Stimulated activated CD4-positive, alpha-beta T cell treated with anti-CD3 and anti-CD28 coated beads, Interleukin-1b, Interleukin-23, amount 100 ng/mL, for 1 hour (primary cell): ENCODE results near the gene ABCD1.

Source experiments
- DNase-seq, 2 donors: peaks; one replicate each; pipeline ENCODE4 v3.0.0-alpha.2; 2020; ENCODE audit warnings: low read depth in 2 of 2

The ABCD1 gene

DNA sequence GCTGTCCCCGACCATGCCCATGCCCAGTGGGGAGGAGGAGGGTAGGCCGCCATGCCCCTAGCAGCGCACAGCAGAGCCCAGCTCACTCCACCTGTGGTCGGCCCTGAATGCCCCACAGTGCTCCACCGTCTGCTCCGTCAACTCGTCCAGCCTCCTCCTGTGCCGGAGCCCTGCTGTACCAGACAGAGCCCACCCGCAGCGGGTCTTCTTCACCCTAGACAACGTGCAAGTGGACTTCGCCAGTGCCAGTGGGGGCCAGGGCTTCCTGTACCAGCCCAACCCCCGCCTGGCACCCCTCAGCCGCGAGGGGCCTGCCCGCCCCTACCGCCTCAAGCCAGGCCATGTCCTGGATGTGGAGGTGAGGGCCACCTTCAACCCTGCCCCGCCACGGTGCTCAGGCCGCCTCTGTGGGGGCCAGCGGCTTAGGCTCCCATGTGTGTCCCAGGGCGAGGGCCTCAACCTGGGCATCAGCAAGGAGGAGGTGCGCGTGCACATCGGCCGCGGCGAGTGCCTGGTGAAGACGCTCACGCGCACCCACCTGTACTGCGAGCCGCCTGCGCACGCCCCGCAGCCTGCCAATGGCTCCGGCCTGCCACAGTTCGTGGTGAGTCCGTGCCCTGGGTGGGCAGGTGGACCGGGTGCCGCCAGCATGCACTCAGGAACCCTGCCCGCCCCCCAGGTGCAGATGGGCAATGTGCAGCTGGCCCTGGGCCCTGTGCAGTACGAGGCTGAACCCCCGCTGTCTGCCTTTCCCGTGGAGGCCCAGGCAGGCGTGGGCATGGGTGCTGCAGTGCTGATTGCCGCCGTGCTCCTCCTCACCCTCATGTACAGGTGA is 49.3 kb downstream of the ABCD1 start:
- DNase-seq: no peak

DNA sequence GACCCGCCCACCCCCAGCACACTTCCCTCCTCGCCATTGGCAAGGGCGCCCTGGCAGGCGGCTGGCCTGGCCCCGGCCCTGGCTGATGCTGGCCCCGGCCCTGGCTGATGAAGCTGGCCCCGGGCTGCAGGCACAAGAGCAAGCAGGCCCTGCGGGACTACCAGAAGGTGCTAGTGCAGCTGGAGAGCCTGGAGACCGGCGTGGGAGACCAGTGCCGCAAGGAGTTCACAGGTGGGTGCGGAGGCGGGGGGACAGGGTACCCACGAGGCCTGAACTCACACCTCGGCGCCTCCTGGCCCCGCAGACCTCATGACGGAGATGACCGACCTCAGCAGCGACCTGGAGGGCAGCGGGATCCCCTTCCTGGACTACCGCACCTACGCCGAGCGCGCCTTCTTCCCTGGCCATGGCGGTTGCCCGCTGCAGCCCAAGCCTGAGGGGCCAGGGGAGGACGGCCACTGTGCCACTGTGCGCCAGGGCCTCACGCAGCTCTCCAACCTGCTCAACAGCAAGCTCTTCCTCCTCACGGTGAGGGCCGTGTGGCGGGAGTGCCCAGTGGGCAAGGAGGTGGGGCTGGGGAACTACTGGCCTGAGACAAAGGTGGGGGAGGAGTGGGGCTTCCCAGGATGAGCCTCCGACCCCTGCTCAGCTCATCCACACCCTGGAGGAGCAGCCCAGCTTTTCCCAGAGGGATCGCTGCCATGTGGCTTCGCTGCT is 50.1 kb downstream of the ABCD1 start:
- DNase-seq: no peak

DNA sequence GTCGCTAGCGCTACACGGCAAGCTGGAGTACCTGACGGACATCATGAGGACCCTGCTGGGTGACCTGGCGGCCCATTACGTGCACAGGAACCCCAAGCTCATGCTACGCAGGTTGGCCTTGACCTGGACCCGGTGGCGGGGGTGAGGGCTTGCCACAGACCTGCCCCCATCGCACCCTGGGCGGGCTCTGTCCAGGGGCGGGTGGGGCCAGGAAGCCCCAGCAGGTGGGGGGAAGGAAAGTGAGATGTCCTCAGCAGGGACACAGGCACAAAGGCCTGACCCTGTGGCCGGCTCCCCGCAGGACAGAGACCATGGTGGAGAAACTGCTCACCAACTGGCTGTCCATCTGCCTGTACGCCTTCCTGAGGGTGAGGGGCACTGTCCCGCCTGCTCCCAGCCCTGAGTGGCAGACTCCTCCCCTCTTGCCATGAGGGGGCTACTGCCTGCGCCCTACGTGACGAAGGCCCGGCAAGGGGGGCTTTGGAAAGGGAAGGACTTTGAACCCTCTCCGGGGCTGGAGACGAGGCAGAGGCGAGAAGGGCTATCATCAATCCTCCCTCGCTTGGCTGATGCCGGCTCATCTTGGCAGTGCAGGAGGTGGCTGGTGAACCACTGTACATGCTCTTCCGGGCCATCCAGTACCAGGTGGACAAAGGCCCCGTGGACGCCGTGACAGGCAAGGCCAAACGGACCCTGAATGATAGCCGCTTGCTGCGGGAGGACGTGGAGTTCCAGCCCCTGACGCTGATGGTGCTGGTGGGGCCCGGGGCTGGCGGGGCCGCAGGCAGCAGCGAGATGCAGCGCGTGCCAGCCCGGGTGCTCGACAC is 50.9 kb downstream of the ABCD1 start:
- DNase-seq: no peak

DNA sequence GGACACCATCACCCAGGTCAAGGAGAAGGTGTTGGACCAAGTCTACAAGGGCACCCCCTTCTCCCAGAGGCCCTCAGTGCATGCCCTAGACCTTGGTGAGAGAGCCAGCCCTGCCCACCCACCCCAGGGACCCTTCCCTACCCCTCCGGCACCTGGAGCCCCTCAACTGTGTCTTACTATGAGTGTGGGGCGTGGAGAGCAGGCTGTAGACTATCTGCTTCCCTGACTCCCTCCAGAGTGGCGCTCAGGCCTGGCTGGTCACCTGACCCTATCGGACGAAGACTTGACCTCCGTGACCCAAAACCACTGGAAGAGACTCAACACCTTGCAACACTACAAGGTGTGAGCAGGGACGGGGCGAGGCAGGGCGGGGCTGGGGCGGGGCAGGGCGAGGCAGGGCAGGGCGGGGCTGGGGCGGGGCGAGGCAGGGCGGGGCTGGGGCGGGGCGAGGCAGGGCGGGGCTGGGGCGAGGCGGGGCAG is 51.5 kb downstream of the ABCD1 start:
- no peak for DNase-seq

DNA sequence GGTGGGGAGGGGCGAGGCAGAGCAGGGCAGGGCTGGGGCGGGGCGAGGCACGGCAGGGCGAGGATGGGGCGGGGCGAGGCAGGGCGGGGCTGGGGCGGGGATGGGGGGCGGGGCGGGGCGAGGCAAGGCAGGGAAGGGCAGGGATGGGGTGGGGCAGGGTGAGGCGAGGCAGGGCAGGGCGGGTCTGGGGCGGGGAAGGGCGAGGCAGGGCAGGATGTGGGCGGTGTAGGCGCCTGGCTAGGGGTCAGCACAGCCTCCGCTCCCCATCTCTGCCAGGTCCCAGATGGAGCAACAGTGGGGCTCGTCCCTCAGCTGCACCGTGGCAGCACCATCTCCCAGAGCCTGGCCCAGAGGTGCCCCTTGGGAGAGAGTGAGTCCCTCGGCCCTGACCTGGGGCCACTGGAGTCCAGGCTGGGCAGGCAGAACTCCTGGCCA is 52.0 kb downstream of the ABCD1 start:
- DNase-seq: no peak

DNA sequence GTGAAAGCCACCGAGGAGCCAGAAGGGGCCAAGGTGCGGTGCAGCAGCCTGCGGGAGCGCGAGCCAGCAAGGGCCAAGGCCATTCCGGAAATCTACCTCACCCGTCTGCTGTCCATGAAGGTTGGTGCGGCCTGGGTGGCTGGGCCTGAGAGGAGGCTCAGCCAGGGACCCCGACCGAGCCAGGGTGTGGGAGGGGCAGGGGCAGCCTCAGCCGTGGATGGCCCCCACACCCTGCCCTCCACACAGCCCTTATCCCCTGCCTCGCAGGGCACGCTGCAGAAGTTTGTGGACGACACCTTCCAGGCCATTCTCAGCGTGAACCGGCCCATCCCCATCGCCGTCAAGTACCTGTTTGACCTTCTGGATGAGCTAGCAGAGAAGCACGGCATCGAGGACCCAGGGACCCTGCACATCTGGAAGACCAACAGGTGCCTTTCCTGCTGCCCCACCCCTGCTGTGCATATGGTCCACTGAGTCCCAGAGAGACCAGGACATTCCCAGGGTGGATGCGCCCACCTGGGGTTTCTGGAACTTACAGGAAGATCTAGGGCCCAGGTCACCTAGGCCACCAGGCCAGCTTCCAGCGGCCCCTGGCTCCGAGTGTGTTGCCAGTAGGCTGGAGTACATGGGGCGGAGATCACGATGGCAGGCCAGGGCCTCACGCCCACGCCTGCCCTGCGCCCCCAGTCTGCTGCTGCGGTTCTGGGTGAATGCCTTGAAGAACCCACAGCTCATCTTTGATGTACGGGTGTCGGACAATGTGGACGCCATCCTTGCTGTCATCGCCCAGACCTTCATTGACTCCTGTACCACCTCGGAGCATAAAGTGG is 52.8 kb downstream of the ABCD1 start:
- DNase-seq: no peak

DNA sequence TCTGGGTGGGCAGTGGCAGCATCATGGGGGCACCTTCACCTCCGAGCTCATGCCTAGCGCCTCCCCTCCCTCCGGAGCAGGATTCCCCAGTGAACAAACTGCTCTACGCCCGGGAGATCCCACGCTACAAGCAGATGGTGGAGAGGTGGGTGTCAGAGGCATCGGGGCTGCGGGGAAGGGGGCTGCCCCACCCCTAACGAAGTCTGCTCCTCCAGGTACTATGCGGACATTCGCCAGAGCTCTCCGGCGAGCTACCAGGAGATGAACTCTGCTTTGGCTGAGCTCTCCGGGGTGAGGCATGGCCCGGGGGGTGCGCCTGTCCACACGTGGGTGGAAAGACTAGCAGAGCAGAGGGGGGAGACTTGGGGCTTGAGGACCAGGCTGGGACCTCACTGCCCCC is 53.5 kb downstream of the ABCD1 start:
- no peak for DNase-seq

DNA sequence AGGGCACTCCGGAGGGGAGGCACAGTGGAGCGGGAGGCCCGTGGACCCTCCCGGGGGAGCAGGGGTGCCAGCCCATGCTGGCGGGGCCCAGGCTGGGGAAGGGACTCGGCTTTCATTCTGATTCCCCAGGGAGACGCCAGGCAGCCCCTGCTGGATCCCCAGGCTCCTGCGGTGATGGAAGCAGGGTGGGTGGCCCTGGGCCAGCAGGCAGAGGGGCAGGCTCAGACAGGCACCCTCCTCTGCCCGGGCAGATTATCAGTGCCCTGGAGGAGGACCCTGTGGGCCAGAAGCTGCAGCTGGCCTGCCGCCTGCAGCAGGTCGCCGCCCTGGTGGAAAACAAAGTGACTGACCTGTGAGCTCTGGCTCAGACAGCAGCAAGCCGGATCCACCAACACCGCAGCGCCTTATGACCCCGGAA is 54.0 kb downstream of the ABCD1 start:
- no peak for DNase-seq

DNA sequence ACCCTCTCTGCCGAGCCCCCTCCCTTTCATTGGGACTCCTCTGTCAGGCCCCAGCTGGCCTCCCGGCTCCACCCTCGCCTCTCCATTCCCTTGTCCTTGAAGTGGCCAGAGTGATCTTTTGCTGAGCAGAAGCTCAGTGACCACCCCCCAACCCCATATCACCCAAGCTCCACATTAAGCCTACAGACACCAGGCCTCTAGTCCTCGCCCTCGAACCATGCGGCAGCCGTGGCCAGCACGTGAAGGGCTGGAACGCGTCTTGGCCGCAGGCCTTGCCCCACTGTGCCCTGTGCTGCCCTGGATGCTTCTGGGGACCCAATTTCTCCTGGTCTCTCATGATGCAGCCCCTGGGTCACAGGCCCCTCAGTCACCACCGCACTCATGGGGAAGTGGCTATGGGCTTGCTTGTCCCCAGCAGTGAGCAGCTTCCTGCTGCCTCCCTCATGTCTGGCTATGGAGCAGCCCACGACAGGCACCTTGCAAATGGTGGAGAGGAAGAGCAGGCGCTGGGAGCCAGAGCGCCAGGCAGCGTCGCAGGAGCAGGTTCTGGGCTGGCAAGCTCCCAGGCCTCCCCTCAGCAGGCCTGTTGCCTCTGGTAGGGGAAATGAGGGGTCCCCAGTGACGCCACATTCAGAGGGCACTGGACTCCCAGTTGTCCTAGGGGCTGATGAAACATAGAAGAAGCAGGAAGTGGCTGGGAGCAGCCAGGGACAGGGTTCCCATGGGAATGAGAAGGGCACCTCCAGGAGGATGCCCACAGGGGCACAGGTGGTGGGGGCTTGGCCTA is 55.4 kb downstream of the ABCD1 start:
- DNase-seq: no peak

DNA sequence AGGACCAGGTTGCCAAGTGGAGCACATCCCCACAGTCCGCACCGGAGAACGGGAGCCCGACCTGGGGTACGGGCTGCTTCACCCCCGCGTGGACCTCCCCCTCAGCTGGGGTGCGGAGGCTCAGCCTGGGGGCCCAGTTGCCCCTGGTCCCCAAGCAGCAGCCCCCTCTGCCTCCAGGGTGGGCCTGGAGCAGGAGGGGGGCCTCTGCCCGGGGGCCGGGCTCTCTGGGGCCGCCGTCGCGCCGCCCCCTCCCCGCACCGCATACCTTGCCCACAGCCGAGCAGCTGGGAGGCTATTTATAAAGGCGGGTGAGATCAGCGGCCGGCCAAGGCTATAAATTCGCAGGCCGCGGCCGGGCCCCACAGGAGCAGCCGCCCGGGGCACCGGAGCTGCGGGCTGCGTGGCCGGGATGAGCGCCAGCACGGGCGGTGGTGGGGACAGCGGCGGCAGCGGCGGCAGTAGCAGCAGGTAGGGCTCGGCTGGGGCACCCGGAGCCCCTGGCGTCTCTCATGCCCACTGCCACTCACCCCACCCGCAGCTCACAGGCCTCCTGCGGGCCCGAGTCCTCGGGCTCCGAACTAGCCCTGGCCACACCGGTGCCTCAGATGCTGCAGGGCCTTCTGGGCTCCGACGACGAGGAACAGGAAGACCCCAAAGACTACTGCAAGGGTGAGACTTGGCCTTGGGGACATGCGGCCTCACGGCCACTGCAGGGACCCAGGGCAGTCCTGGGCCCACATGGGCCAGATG is 56.2 kb downstream of the ABCD1 start, which contains the start of gene SRPK3:
SRPK3 (plus strand) TSS at position 364 of the 750 bp plus-strand sequence; CDS start at position 410, 46 bp downstream.
- DNase-seq: no peak

DNA sequence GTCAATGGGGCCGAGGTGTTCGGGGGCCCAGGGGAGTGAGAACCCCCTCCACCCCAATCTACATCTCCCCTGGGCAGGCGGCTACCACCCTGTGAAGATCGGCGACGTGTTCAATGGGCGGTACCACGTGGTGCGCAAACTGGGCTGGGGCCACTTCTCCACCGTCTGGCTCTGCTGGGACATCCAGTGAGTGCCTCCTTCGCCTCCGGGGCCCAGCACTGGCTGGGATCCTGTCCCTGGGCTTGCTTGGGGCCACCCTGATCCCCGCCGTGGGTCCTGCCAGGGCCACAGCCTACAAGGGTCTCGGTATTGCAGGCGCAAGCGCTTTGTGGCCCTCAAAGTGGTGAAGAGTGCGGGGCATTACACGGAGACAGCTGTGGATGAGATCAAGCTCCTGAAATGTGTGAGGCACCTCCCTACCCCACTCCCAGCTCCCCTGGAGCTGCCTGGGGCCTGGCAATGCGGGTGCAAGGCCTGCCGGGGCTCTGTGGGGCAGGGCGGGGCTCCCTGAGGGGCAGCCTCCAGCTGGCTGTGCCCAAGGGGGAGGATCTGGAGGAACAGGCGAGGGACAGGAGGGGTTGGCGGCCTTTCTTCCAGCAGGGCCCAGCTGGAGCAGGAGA is 56.9 kb downstream of the ABCD1 start:
- DNase-seq: no peak

DNA sequence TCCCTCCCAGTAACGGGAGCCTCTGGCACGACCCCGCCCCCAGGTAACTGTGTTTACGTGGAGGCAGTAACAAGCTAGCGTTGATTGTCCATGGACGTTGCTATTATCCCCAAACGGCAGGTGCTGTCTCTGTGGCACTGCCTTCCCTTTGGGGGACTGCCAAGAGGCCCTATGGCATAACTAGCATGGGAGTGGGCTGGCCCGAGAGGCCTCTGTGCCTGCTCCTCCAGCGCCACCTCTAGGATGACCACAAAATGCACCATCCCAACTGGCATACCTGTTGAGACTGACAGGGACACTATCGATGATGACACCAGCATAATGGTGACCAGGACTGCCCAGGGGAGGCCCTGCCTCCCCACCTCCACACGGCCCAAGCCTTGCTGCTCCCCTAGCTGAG is 57.7 kb downstream of the ABCD1 start:
- DNase-seq: no peak

DNA sequence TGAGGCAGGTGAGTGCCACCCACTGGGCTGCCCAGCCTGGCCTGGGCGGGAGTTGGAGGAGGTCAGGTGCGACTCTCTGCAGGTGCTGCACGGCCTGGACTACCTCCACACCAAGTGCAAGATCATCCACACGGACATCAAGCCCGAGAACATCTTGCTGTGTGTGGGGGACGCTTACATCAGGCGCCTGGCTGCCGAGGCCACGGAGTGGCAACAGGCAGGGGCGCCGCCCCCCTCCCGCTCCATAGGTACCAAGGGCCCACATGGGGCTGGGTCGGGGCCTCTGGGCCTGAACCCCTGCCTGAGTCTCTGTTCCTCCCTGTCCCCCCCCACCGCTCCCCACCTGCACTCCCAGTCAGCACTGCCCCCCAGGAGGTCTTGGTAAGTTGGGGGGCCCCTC is 58.2 kb downstream of the ABCD1 start:
- DNase-seq: no peak

DNA sequence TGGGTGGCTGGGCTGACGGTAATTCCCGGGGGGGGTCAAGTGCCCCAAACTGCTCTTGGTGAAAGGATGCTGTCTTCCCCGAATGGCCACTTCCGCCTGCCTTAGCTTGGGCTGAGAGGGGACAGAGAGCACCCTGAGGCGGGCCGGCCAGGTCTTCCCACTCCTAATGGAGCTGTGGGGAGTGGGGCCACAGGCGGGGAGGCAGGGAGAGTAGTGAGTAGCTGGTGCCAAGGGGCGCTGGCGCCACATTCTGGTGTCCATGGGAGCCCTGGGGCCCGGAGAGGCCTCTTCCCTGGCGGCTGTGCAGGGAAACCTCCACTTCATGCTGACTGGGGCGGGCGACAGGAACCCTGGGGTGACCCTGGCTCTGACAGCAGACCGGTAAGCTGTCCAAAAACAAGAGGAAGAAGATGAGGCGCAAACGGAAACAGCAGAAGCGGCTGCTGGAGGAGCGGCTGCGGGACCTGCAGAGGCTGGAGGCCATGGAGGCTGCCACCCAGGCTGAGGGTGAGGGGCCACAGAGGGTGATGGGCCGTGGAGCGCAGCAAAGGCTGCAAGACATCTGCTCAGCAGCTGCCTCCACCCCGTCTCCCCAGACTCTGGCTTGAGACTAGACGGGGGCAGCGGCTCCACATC is 58.8 kb downstream of the ABCD1 start:
- no peak for DNase-seq

DNA sequence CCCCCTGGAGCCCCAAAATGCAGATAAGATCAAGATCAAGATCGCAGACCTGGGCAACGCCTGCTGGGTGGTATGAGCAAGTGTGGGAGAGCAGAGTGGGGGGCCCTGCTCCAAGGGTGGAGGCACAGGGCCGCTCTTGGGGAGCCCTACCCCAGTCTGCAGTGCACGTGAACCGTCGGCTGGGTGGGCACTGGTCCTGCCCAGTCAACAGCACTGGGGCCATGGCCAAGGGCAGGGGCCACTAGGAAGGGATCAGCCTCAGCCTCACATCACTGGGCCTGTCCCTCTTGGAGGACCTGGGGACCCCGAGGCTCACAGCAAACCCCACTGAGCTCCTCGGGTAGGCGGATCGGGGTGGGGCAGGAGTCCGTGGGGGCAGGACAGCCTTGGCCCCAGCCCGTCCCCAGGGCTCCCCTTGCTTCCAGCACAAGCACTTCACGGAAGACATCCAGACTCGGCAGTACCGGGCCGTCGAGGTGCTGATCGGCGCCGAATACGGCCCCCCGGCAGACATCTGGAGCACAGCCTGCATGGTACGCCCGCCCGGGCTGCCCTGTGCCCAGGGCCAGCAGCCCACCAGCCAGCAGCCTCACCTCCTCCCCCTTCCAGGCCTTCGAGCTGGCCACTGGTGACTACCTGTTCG is 59.8 kb downstream of the ABCD1 start:
- no peak for DNase-seq

DNA sequence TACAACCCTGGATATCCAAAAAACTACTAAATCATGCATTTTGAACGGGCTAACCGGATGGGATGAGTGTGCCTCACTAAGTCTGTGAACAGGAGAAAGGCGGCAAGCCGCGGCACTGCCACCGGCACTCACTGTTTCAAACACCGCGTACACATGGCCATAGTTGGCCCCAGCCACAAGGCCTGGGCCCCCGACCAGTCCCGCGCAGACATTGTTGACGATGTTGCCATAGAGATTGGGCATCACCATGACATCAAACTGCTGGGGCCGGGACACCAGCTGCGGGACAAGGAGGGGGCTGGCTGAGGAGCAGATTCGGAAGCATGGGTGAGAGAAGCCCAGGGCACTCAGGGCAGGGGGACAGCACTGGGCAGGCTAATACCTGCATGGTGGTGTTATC is 62.0 kb downstream of the ABCD1 start:
- no peak for DNase-seq

DNA sequence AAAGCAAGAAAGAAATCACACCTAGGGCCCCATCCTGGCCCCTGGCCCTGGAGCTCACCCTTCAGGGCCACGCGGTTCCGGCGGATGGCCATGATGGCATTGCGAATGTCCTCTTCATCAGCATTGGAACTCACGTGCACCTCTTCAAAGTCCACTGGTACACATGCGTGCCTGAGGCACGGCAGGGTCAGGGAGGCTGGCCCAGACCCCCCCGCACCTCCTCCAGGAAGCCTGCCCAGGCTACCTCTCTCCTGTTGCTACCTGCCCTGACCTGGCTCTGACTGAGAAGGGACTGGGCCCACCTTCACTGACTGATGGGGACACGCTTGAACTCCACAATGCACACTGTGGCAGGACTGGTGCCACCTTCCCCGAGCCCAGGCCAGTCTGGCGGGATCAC is 65.0 kb downstream of the ABCD1 start:
- DNase-seq: no peak
